ENCODE results near the gene LTA.

Gene LTA

DNA sequence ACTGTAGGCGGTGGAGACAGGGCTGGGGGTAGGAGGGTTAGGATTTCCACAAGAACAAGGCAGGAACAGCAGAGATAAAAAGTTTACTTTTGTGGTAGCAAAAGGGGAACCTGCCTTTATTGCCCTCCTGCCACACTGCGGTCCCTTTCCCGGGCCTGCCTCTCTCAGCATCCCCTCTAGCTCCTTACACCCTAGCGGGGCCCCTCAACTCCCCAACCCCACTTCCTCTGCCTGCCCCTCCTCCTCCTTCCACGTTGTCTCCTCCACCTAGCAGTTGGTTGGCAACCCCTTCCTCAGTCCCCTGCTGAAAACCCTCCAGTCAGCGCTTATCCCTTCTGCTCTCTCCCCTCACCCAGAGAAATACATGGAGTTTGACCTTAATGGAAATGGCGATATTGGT is 43.7 kb downstream of the LTA start:
- POLR2A ChIA-PET: no interaction called here
- CTCF ChIA-PET: interaction anchor here (0.8 to 6.6 kb wide), 6 partner anchors 10 to 65 kb away, joined by 3 to 73 read pairs (median 10); partner anchors contain the start of gene LTB
- DNase-seq (ENCODE audit: extremely low spot score): no peak
- TF ChIP-seq CTCF (IDR thresholded peaks at IDR 0.05; ENCODE audit: control extremely low read depth, extremely low read depth, low read depth, missing control alignments): no peak

DNA sequence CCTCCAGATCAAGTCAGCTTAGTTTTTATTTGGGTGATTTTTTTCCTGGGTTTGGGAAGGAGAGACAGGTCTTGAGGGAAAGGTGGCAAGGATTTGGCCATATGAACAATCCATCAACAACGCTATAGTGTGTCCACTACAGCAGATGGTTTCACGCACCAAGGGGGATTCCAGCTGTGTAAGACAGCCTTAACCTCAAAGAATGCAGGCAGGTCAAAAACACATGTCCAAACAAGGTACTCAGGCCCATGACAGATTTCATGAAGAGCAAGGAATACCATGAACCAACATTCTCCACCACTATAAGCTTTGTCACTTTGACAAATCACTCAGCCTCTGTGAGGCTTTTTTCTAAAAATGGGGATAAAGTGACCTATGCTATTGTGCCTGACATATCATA is 44.9 kb downstream of the LTA start:
- DNase-seq (ENCODE audit: extremely low spot score): no peak
- POLR2A ChIA-PET: no interaction called here
- no peak for TF ChIP-seq CTCF (IDR thresholded peaks at IDR 0.05; ENCODE audit: control extremely low read depth, extremely low read depth, low read depth, missing control alignments)
- CTCF ChIA-PET: interaction anchor here (0.7 to 6.6 kb wide), 8 partner anchors 8 to 71 kb away, joined by 3 to 73 read pairs (median 4); partner anchors contain the start of genes ATP6V1G2 and NCR3

- CTCF ChIA-PET: no interaction called here
- POLR2A ChIA-PET: interaction anchor here (0.6 to 2.1 kb wide), 4 partner anchors 14 to 45 kb away, joined by 3 to 6 read pairs (median 4); partner anchors contain the start of genes BAG6 and TNF
- DNase-seq (ENCODE audit: extremely low spot score): peak; percentile 86
- TF ChIP-seq CTCF (IDR thresholded peaks at IDR 0.05; ENCODE audit: control extremely low read depth, extremely low read depth, low read depth, missing control alignments): no peak
Observed at GRCh38 chr6:31619805-31620585, 47.9 kb downstream of the LTA start.

DNA sequence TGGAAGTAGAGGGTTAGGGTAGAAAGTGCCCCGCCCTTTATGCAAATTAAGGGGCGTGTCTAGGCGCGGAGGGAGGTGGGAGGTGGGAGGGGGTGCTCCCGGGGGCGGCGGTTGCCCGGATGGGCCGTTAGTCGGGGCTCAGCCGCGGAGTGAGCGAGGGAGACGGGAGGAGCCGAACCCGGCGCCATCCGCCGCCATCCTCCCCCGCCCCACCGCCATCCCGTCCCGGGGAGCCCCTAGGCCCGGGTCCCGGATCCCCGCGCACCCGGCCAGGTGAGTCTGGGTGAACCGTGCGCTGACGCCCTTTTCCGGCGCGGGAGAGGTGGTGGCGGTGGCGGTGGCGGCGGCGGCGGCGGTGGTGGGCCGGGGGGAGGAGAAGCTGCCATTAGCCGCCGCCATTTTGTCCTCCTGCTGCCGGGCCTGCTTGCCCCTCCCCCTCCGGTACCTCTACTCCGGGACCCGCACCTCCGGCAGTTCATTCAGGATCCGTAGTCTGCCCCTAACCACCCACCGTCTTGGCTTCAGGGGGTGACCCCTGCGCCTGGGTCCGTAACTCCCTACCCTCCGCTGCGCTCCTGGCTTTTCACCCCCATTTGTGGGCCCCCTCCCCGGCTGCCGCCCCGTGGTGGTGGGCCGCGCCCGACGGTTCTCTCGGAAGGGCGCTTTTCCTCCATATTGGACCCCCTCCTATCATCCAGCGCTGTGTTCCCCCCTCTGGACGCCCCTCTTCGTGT is 48.7 kb downstream of the LTA start, which contains the start of gene PRRC2A:
TSS of gene PRRC2A (plus strand) at position 130 of the 734 bp plus-strand sequence. CDS start 2,075 bp downstream, outside the sequence.
- DNase-seq (ENCODE audit: extremely low spot score): peak; percentile 97
- ChIA-PET POLR2A (interaction anchor here (0.9 to 2.1 kb wide), 4 partner anchors 13 to 46 kb away, joined by 3 to 6 read pairs (median 4); partner anchors contain the start of gene TNF), CTCF (interaction anchor here (2.4 kb wide), 1 partner anchor 13 kb away, joined by 7 read pairs; no protein-coding TSS in a partner anchor)
- no peak for TF ChIP-seq CTCF (IDR thresholded peaks at IDR 0.05; ENCODE audit: control extremely low read depth, extremely low read depth, low read depth, missing control alignments)

DNA sequence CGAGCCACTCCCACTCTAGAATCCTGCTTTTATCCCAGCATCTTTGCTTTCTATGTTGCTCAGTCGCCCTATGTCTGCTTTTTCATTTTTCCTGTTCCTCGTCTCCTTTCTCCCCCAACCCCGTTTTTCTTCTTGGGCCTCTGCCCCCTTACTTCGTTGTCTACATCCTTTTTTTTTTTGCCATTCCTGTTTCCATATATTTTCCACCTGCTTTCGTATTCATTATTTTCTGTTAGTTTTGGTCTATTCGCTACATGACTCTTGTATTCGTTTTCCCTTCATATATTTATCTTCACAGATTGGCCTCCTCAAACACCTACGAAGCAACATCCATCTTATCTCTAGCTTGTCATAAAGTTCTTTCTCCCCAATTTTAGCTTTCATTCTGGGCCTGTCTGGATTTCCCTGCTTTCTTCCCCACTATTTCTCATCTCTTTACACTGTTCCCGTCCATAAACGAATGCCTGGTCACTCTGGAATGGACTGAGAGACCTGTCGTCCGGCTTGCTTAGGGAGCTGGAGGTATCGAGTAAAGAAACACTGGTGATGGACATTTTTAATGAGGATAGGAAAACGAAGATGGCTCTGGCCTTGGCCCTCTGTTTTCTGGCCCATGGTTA is 49.3 kb downstream of the LTA start:
- ChIA-PET CTCF (interaction anchor here (1.1 to 2.4 kb wide), 5 partner anchors 13 to 75 kb away, joined by 3 to 8 read pairs (median 6); partner anchors contain the start of gene ATP6V1G2), POLR2A (interaction anchor here (0.7 to 2.1 kb wide), 3 partner anchors 13 to 46 kb away, joined by 4 to 6 read pairs (median 5); partner anchors contain the start of gene TNF)
- TF ChIP-seq CTCF (IDR thresholded peaks at IDR 0.05; ENCODE audit: control extremely low read depth, extremely low read depth, low read depth, missing control alignments): no peak
- DNase-seq (ENCODE audit: extremely low spot score): no peak

DNA sequence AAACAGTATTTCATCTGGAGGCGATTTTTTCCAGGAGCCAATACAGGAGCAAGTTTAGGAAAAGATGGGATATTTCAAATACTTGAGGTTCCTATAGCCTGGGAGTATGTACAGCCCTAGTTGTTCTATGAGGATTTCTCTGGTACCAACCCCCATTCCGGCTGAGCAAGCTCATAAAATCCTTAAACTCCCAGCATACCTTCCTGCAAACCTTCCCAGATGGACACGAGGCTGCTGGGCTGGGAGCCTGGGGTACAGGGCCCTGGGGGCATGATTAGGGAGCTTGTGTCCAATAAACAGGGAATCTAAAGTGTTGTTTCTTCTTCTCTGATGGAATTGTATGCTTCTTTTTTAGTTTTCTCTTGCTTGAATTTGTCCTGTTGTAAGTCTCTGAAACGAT is 49.9 kb downstream of the LTA start:
- ChIA-PET CTCF (interaction anchor here (0.8 to 2.4 kb wide), 6 partner anchors 12 to 76 kb away, joined by 3 to 8 read pairs (median 5); partner anchors contain the start of gene ATP6V1G2), POLR2A (interaction anchor here (0.7 to 1.2 kb wide), 2 partner anchors 18 to 31 kb away, joined by 5 to 6 read pairs; partner anchors contain the start of gene BAG6)
- no peak for TF ChIP-seq CTCF (IDR thresholded peaks at IDR 0.05; ENCODE audit: control extremely low read depth, extremely low read depth, low read depth, missing control alignments)
- no peak for DNase-seq (ENCODE audit: extremely low spot score)
